MCF 10A (cell line): ENCODE results near the gene OR51M1. TPM values are rescaled to one million over a fixed set of nuclear protein-coding genes. Genes with fewer than 3 reads are reported as not detected.

Experiments used
- BruUV-seq: library from RNA; stranded (reverse); fragments of 400-500 nt; replicated peaks from 2 replicates; lab custom pipeline; 2021; lab: Mats Ljungman, UMichigan
- CTCF ChIA-PET: fragments of 300-600 bp; sonication (Branson Sonifier 250); formaldehyde crosslinking; extraction: SDS; loops from one replicate; lab custom pipeline; 2021; ENCODE audit warnings: antibody characterized with exemption, inconsistent platforms; lab: Yijun Ruan, JAX
- POLR2A ChIA-PET: fragments of 300-600, 350-650 bp; sonication (Branson Sonifier 250); formaldehyde crosslinking; extraction: SDS; loops from one replicate; lab custom pipeline; 2020; ENCODE audit warnings: antibody characterized with exemption, inconsistent platforms; lab: Yijun Ruan, JAX
- DNase-seq: peaks from one replicate; pipeline ENCODE4 v3.0.0-alpha.2; 2018; ENCODE audit not compliant: unreplicated experiment
- H3K27ac Mint-ChIP-seq: one replicate; pipeline ENCODE4 v1.8.0; 2022; ENCODE audit warnings: mild to moderate bottlenecking, low read depth, mixed read lengths; ENCODE audit not compliant: unreplicated experiment
- H3K27me3 Mint-ChIP-seq: one replicate; pipeline ENCODE4 v1.8.0; 2022; ENCODE audit warnings: mixed read lengths; ENCODE audit not compliant: insufficient read depth, unreplicated experiment
- H3K36me3 Mint-ChIP-seq: one replicate; pipeline ENCODE4 v1.8.0; 2022; ENCODE audit warnings: mild to moderate bottlenecking, moderate library complexity, mixed read lengths; ENCODE audit not compliant: insufficient read depth, unreplicated experiment
- H3K4me1 Mint-ChIP-seq: one replicate; pipeline ENCODE4 v1.8.0; 2022; ENCODE audit warnings: mixed read lengths; ENCODE audit not compliant: insufficient read depth, unreplicated experiment
- H3K4me3 Mint-ChIP-seq: one replicate; pipeline ENCODE4 v1.8.0; 2022; ENCODE audit warnings: mild to moderate bottlenecking, moderate library complexity, mixed read lengths; ENCODE audit not compliant: unreplicated experiment
- H3K9me3 Mint-ChIP-seq: one replicate; pipeline ENCODE4 v1.8.0; 2022; ENCODE audit warnings: mixed read lengths; ENCODE audit not compliant: unreplicated experiment
- intact Hi-C: fragments of 100-400 bp; cut with micrococcal nuclease; formaldehyde crosslinking; loops from 2 replicates; pipeline ENCODE4 v1.14.1; 2022
- total RNA-seq: library from RNA; stranded (reverse); gene quantifications from 2 replicates; pipeline ENCODE4 v1.2.3, GENCODE V29; 2022
- TF ChIP-seq, protein P1 (sequence below): fragments of 200-600 bp; IDR thresholded peaks from one replicate; pipeline ENCODE4 v1.8.0; 2022; ENCODE audit warnings: antibody characterized with exemption, mild to moderate bottlenecking; ENCODE audit not compliant: unreplicated experiment

The OR51M1 gene
- total RNA-seq, 1 experiment from 2014 or later = not detected

DNA sequence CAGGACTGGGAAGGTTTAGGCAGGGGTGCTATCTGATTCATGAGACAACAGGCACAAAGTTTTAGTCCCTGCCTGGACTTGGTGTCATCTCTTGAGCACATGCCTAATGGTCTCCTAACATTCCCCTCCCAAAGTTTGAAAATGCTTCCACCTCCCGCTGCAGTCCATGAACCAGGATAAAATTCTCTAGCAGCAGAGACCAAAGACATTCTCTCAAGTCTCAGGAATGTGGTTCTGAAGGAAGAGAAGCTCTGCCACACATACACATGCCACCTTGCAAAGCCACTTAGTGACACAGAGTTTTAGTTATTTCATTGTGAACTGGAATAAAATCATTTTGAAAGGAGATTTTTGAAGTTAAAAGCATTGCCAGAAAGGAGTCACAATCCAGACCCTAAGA, 16.8 kb upstream of the OR51M1 start:
- Mint-ChIP-seq H3K27me3 (peaks cover 33% of the 10 kb centered on the region), H3K4me1 (no peaks in the 10 kb centered on the region), H3K9me3 (no peaks in the 10 kb centered on the region), H3K4me3 (no peak overlapping the region), H3K36me3 (peaks cover 4% of the 10 kb centered on the region), H3K27ac (no peak overlapping the region)
- no TSS peak for BruUV-seq
- TF ChIP-seq, protein P1, sequence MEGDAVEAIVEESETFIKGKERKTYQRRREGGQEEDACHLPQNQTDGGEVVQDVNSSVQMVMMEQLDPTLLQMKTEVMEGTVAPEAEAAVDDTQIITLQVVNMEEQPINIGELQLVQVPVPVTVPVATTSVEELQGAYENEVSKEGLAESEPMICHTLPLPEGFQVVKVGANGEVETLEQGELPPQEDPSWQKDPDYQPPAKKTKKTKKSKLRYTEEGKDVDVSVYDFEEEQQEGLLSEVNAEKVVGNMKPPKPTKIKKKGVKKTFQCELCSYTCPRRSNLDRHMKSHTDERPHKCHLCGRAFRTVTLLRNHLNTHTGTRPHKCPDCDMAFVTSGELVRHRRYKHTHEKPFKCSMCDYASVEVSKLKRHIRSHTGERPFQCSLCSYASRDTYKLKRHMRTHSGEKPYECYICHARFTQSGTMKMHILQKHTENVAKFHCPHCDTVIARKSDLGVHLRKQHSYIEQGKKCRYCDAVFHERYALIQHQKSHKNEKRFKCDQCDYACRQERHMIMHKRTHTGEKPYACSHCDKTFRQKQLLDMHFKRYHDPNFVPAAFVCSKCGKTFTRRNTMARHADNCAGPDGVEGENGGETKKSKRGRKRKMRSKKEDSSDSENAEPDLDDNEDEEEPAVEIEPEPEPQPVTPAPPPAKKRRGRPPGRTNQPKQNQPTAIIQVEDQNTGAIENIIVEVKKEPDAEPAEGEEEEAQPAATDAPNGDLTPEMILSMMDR = no peak
- no peak for DNase-seq
- POLR2A ChIA-PET = no interaction called here
- CTCF ChIA-PET = no interaction called here
- intact Hi-C loops = no loop called here

DNA sequence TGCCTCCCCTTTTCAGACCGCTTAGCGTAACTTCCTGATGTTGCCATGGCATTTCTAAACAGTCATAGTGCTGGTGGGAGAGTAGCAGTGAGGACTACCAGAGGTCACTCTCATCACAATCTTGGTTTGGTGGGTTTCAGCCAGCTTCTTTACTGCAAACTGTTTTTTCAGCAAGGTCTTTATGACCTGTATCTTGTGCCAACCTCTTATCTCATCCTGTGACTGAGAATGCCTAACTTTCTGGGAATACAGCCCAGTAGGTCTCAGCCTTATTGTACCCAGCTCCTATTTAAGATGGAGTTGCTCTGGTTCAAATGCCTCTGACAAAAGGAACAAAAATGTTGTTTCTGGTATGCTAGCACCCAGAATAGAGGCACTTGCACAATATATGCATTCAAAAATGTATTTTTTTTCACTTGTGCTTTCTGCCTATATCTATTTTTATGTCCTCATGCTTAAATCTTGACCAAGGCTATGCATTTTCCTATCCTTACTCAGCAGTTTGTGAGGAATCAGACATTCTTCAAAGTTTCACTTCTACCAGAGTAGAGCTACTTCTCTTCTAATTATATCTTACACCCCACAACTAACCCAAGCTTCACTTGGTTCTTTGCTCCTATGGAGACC, 16.1 kb upstream of the OR51M1 start:
- no TSS peak for BruUV-seq
- intact Hi-C loops = no loop called here
- no peaks in the 10 kb centered on the region for H3K9me3 Mint-ChIP-seq
- TF ChIP-seq, protein P1 = no peak
- H3K36me3 Mint-ChIP-seq = peaks cover 4% of the 10 kb centered on the region
- no peaks in the 10 kb centered on the region for H3K4me1 Mint-ChIP-seq
- no peak overlapping the region for H3K4me3 Mint-ChIP-seq
- ChIA-PET CTCF (interaction anchor here (0.7 kb wide), 1 partner anchor 523 kb away, joined by 4 read pairs; no protein-coding TSS in a partner anchor), POLR2A (no interaction called here)
- H3K27ac Mint-ChIP-seq = no peak overlapping the region
- DNase-seq = no peak
- H3K27me3 Mint-ChIP-seq = peaks cover 37% of the 10 kb centered on the region

DNA sequence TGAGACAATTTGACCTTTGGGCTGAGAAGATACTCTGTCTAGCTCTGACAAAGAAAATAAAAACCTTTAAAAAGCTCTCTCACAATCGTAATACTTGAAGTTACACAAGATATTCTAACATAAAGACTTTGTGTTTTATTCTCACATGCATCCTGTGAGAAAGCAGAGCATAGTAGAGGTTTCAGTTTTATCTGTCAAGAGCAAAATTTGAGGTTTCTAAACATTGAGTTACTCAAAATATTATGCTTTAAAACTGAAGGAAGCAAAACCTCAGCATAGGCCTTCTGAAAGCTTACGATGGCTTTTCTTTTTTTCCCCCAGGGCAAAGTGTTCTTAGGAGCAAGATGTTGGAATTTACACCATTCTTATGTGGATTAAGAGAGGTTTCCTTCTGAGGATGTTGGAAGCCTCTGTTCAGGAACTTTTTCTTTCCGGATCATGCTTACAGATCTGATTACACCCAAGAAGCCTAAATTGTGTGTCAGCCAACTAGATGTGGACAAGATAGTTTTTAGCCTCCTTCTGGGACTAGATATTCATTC, 15.0 kb upstream of the OR51M1 start:
- Mint-ChIP-seq H3K27ac (no peak overlapping the region), H3K4me1 (no peaks in the 10 kb centered on the region), H3K36me3 (peaks cover 4% of the 10 kb centered on the region), H3K4me3 (no peak overlapping the region), H3K27me3 (peaks cover 37% of the 10 kb centered on the region), H3K9me3 (no peaks in the 10 kb centered on the region)
- TF ChIP-seq, protein P1 = no peak
- CTCF ChIA-PET = no interaction called here
- intact Hi-C loops = no loop called here
- no peak for DNase-seq
- POLR2A ChIA-PET = no interaction called here
- no TSS peak for BruUV-seq

DNA sequence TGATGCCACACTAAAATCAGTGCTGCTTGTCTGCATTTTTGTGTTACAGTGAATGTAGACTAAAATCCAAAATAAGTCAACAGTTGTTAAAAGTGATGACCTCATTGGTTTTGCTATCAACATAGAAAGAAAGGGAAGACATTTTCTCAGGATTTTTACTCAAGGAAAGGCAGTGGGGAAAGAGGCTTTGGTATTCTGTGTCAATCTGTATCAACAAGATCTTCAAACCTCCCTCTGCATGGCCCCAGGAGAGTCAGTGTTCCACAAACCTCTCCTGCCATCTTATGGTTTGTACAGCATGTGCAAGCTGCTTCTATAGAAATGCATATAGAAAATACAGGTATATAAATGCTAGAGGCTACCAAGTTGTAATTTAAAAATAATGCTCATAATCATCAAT, 13.8 kb upstream of the OR51M1 start:
- H3K27me3 Mint-ChIP-seq = peaks cover 46% of the 10 kb centered on the region
- ChIA-PET CTCF (interaction anchor here (2.0 kb wide), 1 partner anchor 10 kb away, joined by 8 read pairs; no protein-coding TSS in a partner anchor), POLR2A (no interaction called here)
- DNase-seq = peak; percentile 16
- no TSS peak for BruUV-seq
- no peak overlapping the region for H3K27ac Mint-ChIP-seq
- H3K4me1 Mint-ChIP-seq = no peaks in the 10 kb centered on the region
- intact Hi-C loops = no loop called here
- TF ChIP-seq, protein P1 = peak; percentile 11
- H3K36me3 Mint-ChIP-seq = peaks cover 4% of the 10 kb centered on the region
- no peak overlapping the region for H3K4me3 Mint-ChIP-seq
- peaks cover 7% of the 10 kb centered on the region for H3K9me3 Mint-ChIP-seq
